Cardiac muscle cell (in vitro differentiated cells and primary cell): ENCODE measurements around the gene SOCS1. TPM values are rescaled to one million over a fixed set of nuclear protein-coding genes. Genes with fewer than 3 reads are reported as not detected.

Source experiments
- DNase-seq, 2 donors: peaks; one replicate each; pipeline versions ENCODE4 v3.0.0 to v3.0.0-alpha.2; 2010 to 2017; ENCODE audit warnings: low read depth in 1 of 2, low spot score in 1 of 2
- H3K27ac ChIP-seq: fragments of 200-600 bp; sonication (generic); 2 replicates; pipeline ENCODE4 v1.5.1; 2016
- H3K27me3 ChIP-seq: fragments of 200-600 bp; sonication (generic); 2 replicates; pipeline ENCODE4 v1.6.0; 2016; ENCODE audit warnings: control low read depth
- H3K36me3 ChIP-seq: fragments of 200-600 bp; sonication (generic); 2 replicates; pipeline ENCODE4 v1.5.1; 2016; ENCODE audit warnings: control low read depth
- H3K4me1 ChIP-seq: fragments of 200-600 bp; sonication (generic); 2 replicates; pipeline ENCODE4 v1.8.1; 2017; ENCODE audit warnings: low read depth, mild to moderate bottlenecking, mixed run types
- H3K4me3 ChIP-seq: fragments of 200-600 bp; sonication (generic); 2 replicates; pipeline ENCODE4 v1.5.1; 2016; ENCODE audit warnings: mild to moderate bottlenecking
- H3K9me3 ChIP-seq: fragments of 200-600 bp; sonication (generic); 2 replicates; pipeline ENCODE4 v1.5.1; 2017; ENCODE audit warnings: low read depth, mild to moderate bottlenecking, control low read depth
- CTCF ChIP-seq: IDR thresholded peaks from 2 replicates; pipeline ENCODE4 v1.5.1; 2012; ENCODE audit warnings: low read depth, mild to moderate bottlenecking, low read length
- polyA plus RNA-seq: library from polyadenylated mRNA; unstranded; fragments of >200 nt; fragmentation: Nextera tagmentation; extraction: Ambion mirVana; gene quantifications from 2 replicates; pipeline ENCODE4 v1.2.1, GENCODE V29; 2016
- total RNA-seq: library from RNA; depleted of rRNA; stranded (reverse); fragments of >200 nt; gene quantifications from 2 replicates; pipeline ENCODE4 v1.2.3, GENCODE V29; 2016

SOCS1 gene
- total and polyA plus RNA-seq, 2 experiments from 2014 or later, result 3.6 to 11.0 TPM

DNA sequence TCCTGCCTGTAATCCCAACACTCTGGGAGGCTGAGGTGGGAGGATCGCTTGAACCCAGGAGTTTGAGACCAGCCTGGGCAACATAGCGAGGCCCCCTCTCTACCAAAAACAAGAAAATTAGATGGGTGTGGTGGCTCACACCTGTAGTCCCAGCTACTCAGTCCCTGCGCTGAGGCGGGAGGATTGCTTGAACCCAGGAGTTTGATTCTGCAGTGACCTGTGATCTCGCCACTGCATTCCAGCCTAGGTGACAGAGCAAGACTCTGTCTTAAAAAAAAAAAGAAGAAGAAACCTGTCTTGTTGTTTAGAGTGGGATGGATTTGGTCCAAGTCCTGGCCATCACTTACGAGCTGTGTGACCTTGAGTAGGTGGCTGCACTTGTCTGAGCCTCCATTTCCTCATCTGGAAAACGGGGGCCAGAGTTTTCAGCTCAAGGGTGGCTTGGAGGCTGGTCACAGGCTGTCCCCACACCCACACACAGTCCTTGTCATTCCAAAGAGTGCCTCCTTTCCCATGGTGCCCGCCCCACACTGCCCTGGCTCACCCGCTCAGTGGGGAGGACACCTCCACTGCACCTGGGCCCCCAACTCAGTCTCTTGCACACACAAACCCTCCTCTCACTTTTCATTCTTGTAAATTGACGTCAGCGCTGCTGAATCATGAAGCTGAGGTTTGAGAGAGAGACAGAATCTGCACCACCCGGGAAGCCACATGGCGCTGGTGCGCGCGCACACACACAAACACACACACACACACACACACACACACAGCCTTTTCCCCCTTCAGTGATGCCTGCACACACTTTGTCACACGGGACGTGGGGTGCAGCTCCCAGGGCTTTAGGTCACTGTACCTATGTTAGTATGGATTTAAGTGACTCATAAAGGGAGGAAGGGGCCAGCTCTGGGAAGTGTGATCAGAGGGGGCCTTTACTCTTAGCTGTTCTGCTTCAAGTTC lies 4.2 kb downstream of the SOCS1 start:
- no peaks in the 10 kb centered on the region for H3K9me3 ChIP-seq
- no peaks in the 10 kb centered on the region for H3K27me3 ChIP-seq
- no peaks in the 10 kb centered on the region for H3K4me1 ChIP-seq
- no peaks in the 10 kb centered on the region for H3K36me3 ChIP-seq
- no peak for TF ChIP-seq CTCF
- no peak overlapping the region for H3K27ac ChIP-seq
- DNase-seq, result peak in 1 of 2 donors; percentile 52
- H3K4me3 ChIP-seq, result no peak overlapping the region

DNA sequence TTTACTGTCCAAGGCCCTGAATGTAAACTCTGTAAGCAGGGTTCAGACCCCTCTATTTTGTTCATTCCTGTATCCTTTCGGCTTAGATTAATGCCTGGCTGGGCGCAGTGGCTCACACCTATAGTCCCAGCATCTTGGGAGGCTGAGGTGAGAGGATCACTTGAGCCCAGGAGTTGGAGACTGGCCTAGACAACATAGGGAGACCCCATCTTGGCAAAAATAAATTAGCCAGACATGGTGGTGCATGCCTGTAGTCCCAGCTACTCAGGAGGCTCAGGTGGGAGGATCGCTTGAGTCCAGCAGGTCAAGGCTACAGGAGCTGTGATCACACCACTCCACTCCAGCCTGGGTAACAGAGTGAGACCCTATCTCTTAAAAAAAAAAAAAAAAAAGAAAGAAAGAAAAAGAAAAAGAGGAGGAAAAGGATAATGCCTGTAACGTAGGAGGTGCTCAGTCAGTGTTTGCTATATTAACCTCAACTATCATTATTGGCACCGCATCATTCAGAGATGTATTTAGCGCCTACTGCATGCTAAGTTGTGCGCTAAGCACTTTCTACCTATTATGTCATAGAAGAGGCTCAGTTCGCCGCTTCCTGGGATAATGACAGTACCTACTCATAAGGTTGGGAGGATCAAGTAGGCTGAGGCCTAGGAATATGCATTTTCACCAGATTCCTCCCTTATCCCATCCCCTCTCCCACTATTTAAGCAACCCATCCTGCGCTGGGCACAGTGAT lies 5.0 kb downstream of the SOCS1 start:
- Histone ChIP-seq H3K36me3 (no peaks in the 10 kb centered on the region), H3K27ac (no peak overlapping the region), H3K27me3 (no peaks in the 10 kb centered on the region), H3K4me3 (no peak overlapping the region), H3K9me3 (no peaks in the 10 kb centered on the region), H3K4me1 (no peaks in the 10 kb centered on the region)
- no peak for DNase-seq
- TF ChIP-seq CTCF, result no peak

GRCh38 chr16:11250091-11250785 lies 5.8 kb downstream of the SOCS1 start:
- no peak for TF ChIP-seq CTCF
- no peaks in the 10 kb centered on the region for H3K27me3 ChIP-seq
- DNase-seq, result no peak
- H3K9me3 ChIP-seq, result no peaks in the 10 kb centered on the region
- no peaks in the 10 kb centered on the region for H3K36me3 ChIP-seq
- H3K27ac ChIP-seq, result no peak overlapping the region
- no peaks in the 10 kb centered on the region for H3K4me1 ChIP-seq
- no peak overlapping the region for H3K4me3 ChIP-seq

DNA sequence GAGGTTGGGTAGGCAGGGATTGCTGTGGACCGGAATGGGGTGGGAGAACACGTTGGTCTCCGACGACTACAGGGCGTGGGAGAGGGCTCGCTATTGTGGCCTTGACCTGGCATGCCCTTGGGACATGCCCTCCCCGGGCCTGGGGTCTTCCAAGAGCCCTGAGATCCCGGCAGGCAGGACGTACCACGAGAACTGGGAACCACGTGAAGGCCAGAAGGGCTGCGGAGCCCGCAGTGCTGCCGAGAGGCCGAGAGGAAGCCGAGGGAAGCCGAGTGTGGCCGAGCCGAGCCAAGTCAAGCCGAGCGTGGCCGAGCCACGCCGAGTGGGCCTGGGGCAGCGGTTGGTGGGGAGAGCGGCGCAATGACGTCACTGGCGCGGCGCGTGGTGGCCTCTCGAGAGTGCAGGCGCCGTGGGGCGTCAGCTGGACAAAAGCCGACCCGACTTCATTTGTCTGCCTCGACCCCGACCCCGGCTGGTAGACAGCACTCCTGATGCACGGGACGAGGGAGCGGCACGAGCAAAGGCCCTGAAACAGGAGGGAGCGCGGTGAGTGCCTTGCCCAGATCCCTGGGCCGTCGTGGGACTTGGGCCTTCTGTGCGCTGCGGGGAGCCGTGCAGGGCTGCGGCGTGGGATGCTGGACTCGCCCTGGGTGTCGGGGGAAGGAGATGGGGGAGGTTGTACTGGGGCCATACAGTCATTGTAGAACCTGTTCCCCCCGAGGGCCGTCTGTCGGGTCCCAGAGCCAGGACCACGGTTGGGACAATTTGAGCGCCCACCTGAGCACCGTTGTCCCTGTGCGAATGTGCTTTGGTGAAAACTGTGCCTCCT lies 6.6 kb downstream of the SOCS1 start:
- no peak for DNase-seq
- Histone ChIP-seq H3K9me3 (no peaks in the 10 kb centered on the region), H3K4me3 (no peak overlapping the region), H3K27me3 (no peaks in the 10 kb centered on the region), H3K4me1 (no peaks in the 10 kb centered on the region), H3K27ac (no peak overlapping the region), H3K36me3 (no peaks in the 10 kb centered on the region)
- no peak for TF ChIP-seq CTCF

DNA sequence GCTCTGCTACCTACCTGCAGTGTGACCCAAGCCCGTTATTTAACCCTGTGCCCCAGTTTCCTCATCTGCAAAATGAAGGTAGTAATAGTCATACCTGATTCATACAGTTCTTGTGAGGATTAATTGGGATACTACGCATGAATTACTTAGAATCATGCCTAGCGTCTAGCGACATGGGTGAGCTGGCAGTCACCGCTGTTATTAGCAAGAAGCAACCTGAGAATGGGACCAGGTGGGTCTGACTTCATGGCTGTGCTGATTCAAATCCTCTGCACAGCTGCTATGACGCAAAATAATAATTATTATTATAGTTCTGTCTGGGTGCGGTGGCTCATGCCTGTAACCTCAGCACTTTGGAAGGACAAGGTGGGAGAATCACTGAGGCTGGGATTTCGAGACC lies 7.9 kb downstream of the SOCS1 start:
- TF ChIP-seq CTCF, result no peak
- no peak overlapping the region for H3K4me3 ChIP-seq

More for the DNA sequence above, 7.9 kb downstream of the SOCS1 start:
- Histone ChIP-seq H3K9me3 (no peaks in the 10 kb centered on the region), H3K4me1 (peaks cover 1% of the 10 kb centered on the region), H3K27me3 (no peaks in the 10 kb centered on the region), H3K36me3 (no peaks in the 10 kb centered on the region), H3K27ac (no peak overlapping the region)
- no peak for DNase-seq
